Prostate gland (tissue), 2 donors: ENCODE results near the gene TANC1. TPM values are rescaled to one million over a fixed set of nuclear protein-coding genes. Genes with fewer than 3 reads are reported as not detected.

ENCODE experiments used
- DNase-seq: peaks from one replicate; pipeline ENCODE4 v3.0.0-alpha.2; 2019; ENCODE audit warnings: low spot score
- H3K27ac ChIP-seq, 2 donors: fragments of 200-600 bp; sonication (generic); 2 replicates each; pipeline ENCODE4 v1.5.1; 2017 to 2019
- H3K27me3 ChIP-seq: fragments of 200-600 bp; sonication (generic); replicated peaks from 2 replicates; pipeline ENCODE4 v1.5.1; 2019; ENCODE audit not compliant: insufficient read depth
- H3K36me3 ChIP-seq, 2 donors: fragments of 200-600 bp; sonication (generic); 1 replicate in 1 of 2; 2 replicates in 1 of 2; pipeline versions ENCODE4 v1.5.1 to v1.8.1; 2017 to 2019
- H3K4me1 ChIP-seq: fragments of 200-600 bp; sonication (generic); replicated peaks from 2 replicates; pipeline ENCODE4 v1.5.1; 2019
- H3K4me3 ChIP-seq, 2 donors: fragments of 200-600 bp; sonication (generic); 2 replicates each; pipeline ENCODE4 v1.5.1; 2017 to 2019
- H3K9me3 ChIP-seq: fragments of 200-600 bp; sonication (generic); 2 replicates; pipeline ENCODE4 v1.5.1; 2017
- CTCF ChIP-seq, 4 experiments: fragments of 200-600 bp in 2 of 4; fragments of 450-650 bp in 2 of 4; sonication (generic) in 2 of 4; IDR thresholded peaks; 1 replicate in 3 of 4; 2 replicates in 1 of 4; pipeline ENCODE4 v1.5.1; 2016 to 2019; ENCODE audit warnings: antibody characterized with exemption in 4 of 4, mild to moderate bottlenecking in 2 of 4, moderate library complexity in 2 of 4
- POLR2A ChIP-seq: fragments of 450-650 bp; IDR thresholded peaks from one replicate; pipeline ENCODE4 v1.6.1; 2016; ENCODE audit warnings: antibody characterized with exemption, mild to moderate bottlenecking
- POLR2AphosphoS5 ChIP-seq: sonication (generic); formaldehyde crosslinking; IDR thresholded peaks from one replicate; pipeline ENCODE4 v1.6.1; 2017; ENCODE audit warnings: antibody characterized with exemption
- WGBS: methylation state at CpG from one replicate; pipeline ENCODE4 v1.1.5; 2018; 5-methylcytosine and 5-hydroxymethylcytosine counted together
- intact Hi-C: fragments of 100-400 bp; cut with DNase I; formaldehyde crosslinking; loops from one replicate; pipeline ENCODE4 v1.14.2; 2022
- total RNA-seq, 2 donors: library from RNA; depleted of rRNA; stranded (reverse); fragments of >200 nt; gene quantifications; one replicate each; pipeline ENCODE4 v1.1.0, GENCODE V29; 2016

TANC1 gene
- total RNA-seq, 2 donors from 2014 or later = 33.5 to 39.7 TPM

GRCh38 chr2:159054985-159055384 is 86.5 kb downstream of the TANC1 start:
- no peak for DNase-seq
- H3K9me3 ChIP-seq = no peaks in the 10 kb centered on the region
- no peaks in the 10 kb centered on the region for H3K27me3 ChIP-seq
- no peak overlapping the region for H3K27ac ChIP-seq
- no peak for TF ChIP-seq POLR2AphosphoS5
- TF ChIP-seq POLR2A = no peak
- TF ChIP-seq CTCF (IDR thresholded peaks at IDR 0.05) = no peak
- 85% methylated on average over 4 of the region's 4 CpGs for WGBS
- no peaks in the 10 kb centered on the region for H3K4me1 ChIP-seq
- H3K4me3 ChIP-seq = no peak overlapping the region
- no peaks in the 10 kb centered on the region for H3K36me3 ChIP-seq
- intact Hi-C loops = no loop called here

- H3K9me3 ChIP-seq = no peaks in the 10 kb centered on the region
- intact Hi-C loops = no loop called here
- H3K4me3 ChIP-seq = no peak overlapping the region
- 47% methylated on average over 3 of the region's 3 CpGs for WGBS
- H3K27me3 ChIP-seq = no peaks in the 10 kb centered on the region
- H3K4me1 ChIP-seq = peaks cover 19% of the 10 kb centered on the region
- no peak overlapping the region for H3K27ac ChIP-seq
- DNase-seq = no peak
- no peaks in the 10 kb centered on the region for H3K36me3 ChIP-seq
- TF ChIP-seq POLR2A (no peak), CTCF (IDR thresholded peaks at IDR 0.05) (no peak), POLR2AphosphoS5 (no peak)
Observed at GRCh38 chr2:159060518-159060917, 92.1 kb downstream of the TANC1 start.

GRCh38 chr2:159063677-159064076 is 95.2 kb downstream of the TANC1 start:
- no peak for TF ChIP-seq POLR2A
- H3K4me3 ChIP-seq = no peak overlapping the region
- H3K27ac ChIP-seq = peak overlapping the region in 1 of 2 donors; percentile 73
- no peak for DNase-seq
- 86% methylated on average over 4 of the region's 4 CpGs for WGBS
- intact Hi-C loops = no loop called here
- H3K36me3 ChIP-seq = no peaks in the 10 kb centered on the region
- H3K4me1 ChIP-seq = peaks cover 23% of the 10 kb centered on the region
- no peaks in the 10 kb centered on the region for H3K27me3 ChIP-seq
- H3K9me3 ChIP-seq = no peaks in the 10 kb centered on the region

DNA sequence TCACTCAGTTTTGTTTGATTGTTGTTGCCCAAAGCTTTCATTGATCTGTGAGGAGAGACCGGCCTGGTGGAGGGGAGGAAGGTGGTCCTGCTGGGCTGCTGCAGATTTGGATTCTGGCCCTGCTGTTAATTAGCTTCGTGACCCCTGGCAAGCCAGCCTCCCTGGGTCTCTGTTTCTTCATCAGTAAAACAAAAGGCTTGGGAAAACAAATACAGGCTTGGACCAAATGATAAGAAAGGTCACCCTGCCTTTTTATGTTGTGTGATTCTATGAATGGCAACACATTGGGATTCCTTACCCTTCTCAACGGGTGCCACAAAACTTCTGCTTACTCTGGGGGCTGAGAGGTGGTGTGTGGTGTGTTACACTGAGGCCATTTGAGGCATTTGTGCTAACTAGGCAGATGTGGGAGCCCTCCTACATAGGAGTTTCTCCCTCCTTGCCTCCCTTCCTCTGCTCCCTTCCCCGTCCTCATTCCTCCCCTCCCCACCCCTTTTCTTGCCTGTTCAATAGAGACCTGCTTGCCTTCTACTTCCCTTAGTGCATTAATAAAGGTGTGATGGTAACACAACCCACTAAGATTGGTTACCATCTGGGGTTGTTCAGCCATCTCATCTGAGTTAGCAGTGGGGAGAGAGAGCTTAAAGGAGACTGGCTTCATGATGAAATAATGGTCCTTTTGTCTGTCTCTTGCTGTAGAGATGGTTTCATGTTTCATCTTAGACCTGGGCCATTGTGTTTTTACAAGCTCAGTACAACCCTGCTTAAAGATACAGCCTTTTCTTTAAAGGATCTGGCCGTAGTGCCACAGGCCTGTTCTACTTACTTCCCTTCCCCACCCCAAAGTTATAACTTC is 96.2 kb downstream of the TANC1 start:
- 48% methylated on average over 5 of the region's 5 CpGs for WGBS
- Histone ChIP-seq H3K4me1 (peaks cover 23% of the 10 kb centered on the region), H3K27ac (peak overlapping the region; percentile 52 to 73)

DNA sequence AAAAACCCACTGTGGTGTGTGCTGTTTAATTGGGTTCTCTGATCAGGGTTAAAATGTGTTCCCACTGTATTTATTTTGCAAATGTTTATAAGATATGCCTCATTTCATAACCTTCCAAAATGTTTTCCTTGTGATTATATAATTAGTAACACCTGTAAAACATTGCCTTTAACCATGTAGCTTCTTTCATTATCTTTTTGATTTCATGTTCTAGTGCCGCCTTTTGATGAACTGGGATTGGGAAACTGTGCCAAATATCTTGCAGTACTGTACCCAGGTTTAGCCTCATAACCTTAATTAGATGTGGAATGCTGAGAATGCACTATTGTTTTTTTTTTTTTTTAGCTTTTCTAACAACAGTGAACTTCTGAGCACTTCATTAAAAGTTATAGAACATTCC is 96.9 kb downstream of the TANC1 start:
- Histone ChIP-seq H3K4me3 (no peak overlapping the region), H3K4me1 (peaks cover 21% of the 10 kb centered on the region), H3K36me3 (no peaks in the 10 kb centered on the region), H3K27me3 (no peaks in the 10 kb centered on the region), H3K27ac (peak overlapping the region; percentile 52 to 73), H3K9me3 (no peaks in the 10 kb centered on the region)
- no peak for TF ChIP-seq POLR2AphosphoS5
- no peak for DNase-seq
- intact Hi-C loops = no loop called here
- WGBS = 23% methylated on average over 1 of the region's 1 CpG

More for the DNA sequence above, 96.2 kb downstream of the TANC1 start:
- Histone ChIP-seq H3K27me3 (no peaks in the 10 kb centered on the region), H3K9me3 (no peaks in the 10 kb centered on the region), H3K4me3 (no peak overlapping the region), H3K36me3 (no peaks in the 10 kb centered on the region)
- intact Hi-C loops = no loop called here
- no peak for DNase-seq
- TF ChIP-seq POLR2A = no peak
- no peak for TF ChIP-seq CTCF (IDR thresholded peaks at IDR 0.05)
- peak; percentile 62 for TF ChIP-seq POLR2AphosphoS5

- no peaks in the 10 kb centered on the region for H3K9me3 ChIP-seq
- no peak overlapping the region for H3K4me3 ChIP-seq
- H3K27me3 ChIP-seq = no peaks in the 10 kb centered on the region
- DNase-seq = no peak
- peak overlapping the region in 1 of 2 donors; percentile 52 for H3K27ac ChIP-seq
- TF ChIP-seq CTCF (IDR thresholded peaks at IDR 0.05) = no peak
- no peak for TF ChIP-seq POLR2AphosphoS5
- TF ChIP-seq POLR2A = no peak
- H3K36me3 ChIP-seq = no peaks in the 10 kb centered on the region
- 69% methylated on average over 4 of the region's 4 CpGs for WGBS
- H3K4me1 ChIP-seq = peaks cover 18% of the 10 kb centered on the region
- intact Hi-C loops = no loop called here
Observed at GRCh38 chr2:159065891-159066290, 97.5 kb downstream of the TANC1 start.
